HL-60 (cell line): ENCODE measurements around the gene EPYC.

Experiments used
- DNase-seq, 2 experiments: peaks; one replicate each; pipeline ENCODE4 v3.0.0-alpha.2; 2010 to 2020; ENCODE audit warnings: low read depth in 1 of 2, low spot score in 1 of 2
- H3K27ac ChIP-seq: fragments of 250-450 bp; sonication (Bioruptor Pico); replicated peaks from 2 replicates; pipeline ENCODE4 v1.5.1; 2020; ENCODE audit warnings: mild to moderate bottlenecking, moderate library complexity
- H3K27me3 ChIP-seq: fragments of 250-450 bp; sonication (Bioruptor Pico); 2 replicates; pipeline ENCODE4 v1.5.1; 2021; ENCODE audit warnings: mild to moderate bottlenecking, moderate library complexity; ENCODE audit not compliant: insufficient read depth, poor library complexity, severe bottlenecking
- H3K4me3 ChIP-seq: replicated peaks from 2 replicates; pipeline ENCODE4 v1.5.1; 2011; ENCODE audit warnings: mild to moderate bottlenecking, control low read depth, low read length; ENCODE audit not compliant: insufficient read depth
- GABPA ChIP-seq: IDR thresholded peaks from 2 replicates; pipeline ENCODE4 v1.6.1; 2012; ENCODE audit warnings: low read depth
- POLR2AphosphoS5 ChIP-seq: IDR thresholded peaks from 2 replicates; pipeline ENCODE4 v1.6.1; 2012; ENCODE audit warnings: low read depth
- SPI1 ChIP-seq: IDR thresholded peaks from 2 replicates; pipeline ENCODE4 v1.6.1; 2012; ENCODE audit warnings: low read depth, mild to moderate bottlenecking, borderline replicate concordance
- TF ChIP-seq, protein P1 (sequence below): IDR thresholded peaks from one replicate; pipeline ENCODE4 v1.5.1; 2011; ENCODE audit warnings: low read length, control low read depth, inconsistent platforms; ENCODE audit not compliant: insufficient read depth
- TF ChIP-seq, protein P2 (sequence below): IDR thresholded peaks from 2 replicates; pipeline ENCODE4 v1.6.1; 2012; ENCODE audit warnings: low read depth; ENCODE audit not compliant: insufficient replicate concordance

The EPYC gene

DNA sequence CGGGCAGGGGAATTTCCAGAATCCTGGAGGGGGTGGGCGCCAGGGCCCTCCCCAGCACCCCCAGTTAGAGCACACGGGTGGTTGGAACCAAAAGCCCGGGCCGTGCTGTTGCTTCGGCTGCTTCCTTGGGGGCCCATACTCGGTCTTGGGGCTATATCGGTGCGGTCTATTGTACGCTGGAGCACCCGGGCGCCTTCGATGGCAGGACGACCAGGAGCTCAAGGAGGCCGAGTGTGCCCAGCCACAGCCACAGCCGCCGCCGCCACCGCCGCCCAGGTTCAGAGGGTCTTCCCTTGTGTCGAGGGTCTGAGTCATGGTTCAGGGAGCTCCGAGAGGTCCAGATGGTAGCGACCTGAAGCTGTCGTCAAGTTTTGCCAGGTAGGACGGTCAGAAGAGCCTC lies 50.3 kb downstream of the EPYC start:
- no peak for DNase-seq
- Histone ChIP-seq H3K4me3 (no peak overlapping the region), H3K27ac (no peak overlapping the region), H3K27me3 (no peaks in the 10 kb centered on the region)
- TF ChIP-seq, protein P1, sequence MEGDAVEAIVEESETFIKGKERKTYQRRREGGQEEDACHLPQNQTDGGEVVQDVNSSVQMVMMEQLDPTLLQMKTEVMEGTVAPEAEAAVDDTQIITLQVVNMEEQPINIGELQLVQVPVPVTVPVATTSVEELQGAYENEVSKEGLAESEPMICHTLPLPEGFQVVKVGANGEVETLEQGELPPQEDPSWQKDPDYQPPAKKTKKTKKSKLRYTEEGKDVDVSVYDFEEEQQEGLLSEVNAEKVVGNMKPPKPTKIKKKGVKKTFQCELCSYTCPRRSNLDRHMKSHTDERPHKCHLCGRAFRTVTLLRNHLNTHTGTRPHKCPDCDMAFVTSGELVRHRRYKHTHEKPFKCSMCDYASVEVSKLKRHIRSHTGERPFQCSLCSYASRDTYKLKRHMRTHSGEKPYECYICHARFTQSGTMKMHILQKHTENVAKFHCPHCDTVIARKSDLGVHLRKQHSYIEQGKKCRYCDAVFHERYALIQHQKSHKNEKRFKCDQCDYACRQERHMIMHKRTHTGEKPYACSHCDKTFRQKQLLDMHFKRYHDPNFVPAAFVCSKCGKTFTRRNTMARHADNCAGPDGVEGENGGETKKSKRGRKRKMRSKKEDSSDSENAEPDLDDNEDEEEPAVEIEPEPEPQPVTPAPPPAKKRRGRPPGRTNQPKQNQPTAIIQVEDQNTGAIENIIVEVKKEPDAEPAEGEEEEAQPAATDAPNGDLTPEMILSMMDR = no peak
- TF ChIP-seq GABPA (no peak), SPI1 (no peak), POLR2AphosphoS5 (no peak)
- TF ChIP-seq, protein P2, sequence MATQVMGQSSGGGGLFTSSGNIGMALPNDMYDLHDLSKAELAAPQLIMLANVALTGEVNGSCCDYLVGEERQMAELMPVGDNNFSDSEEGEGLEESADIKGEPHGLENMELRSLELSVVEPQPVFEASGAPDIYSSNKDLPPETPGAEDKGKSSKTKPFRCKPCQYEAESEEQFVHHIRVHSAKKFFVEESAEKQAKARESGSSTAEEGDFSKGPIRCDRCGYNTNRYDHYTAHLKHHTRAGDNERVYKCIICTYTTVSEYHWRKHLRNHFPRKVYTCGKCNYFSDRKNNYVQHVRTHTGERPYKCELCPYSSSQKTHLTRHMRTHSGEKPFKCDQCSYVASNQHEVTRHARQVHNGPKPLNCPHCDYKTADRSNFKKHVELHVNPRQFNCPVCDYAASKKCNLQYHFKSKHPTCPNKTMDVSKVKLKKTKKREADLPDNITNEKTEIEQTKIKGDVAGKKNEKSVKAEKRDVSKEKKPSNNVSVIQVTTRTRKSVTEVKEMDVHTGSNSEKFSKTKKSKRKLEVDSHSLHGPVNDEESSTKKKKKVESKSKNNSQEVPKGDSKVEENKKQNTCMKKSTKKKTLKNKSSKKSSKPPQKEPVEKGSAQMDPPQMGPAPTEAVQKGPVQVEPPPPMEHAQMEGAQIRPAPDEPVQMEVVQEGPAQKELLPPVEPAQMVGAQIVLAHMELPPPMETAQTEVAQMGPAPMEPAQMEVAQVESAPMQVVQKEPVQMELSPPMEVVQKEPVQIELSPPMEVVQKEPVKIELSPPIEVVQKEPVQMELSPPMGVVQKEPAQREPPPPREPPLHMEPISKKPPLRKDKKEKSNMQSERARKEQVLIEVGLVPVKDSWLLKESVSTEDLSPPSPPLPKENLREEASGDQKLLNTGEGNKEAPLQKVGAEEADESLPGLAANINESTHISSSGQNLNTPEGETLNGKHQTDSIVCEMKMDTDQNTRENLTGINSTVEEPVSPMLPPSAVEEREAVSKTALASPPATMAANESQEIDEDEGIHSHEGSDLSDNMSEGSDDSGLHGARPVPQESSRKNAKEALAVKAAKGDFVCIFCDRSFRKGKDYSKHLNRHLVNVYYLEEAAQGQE = no peak

DNA sequence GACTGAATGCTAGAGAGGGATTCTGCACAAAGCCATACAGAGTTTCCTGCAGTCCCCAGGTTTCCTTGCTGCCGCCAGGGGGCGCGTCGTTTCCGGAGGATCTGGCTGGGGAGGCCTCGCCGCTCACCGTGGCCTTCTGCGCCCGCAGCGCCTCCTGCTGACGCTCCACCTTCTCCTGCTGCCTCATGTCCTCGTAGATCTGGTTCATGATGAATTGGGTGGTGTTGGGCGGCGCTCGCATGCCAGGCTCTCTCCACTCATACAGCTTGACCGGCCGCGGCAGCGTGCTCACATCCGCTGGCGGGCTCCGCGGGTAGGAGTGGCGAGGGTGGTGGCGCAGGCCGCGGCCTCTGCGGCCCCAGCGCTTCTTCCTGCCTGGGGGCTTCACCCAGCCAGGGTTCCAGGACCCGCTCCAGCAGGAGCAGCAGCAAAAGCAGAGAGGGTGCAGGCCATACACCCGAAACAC lies 50.8 kb downstream of the EPYC start:
- TF ChIP-seq POLR2AphosphoS5 (no peak), SPI1 (no peak)
- TF ChIP-seq, protein P1 = no peak
- TF ChIP-seq, protein P2 = no peak
- no peak for DNase-seq
- Histone ChIP-seq H3K27me3 (no peaks in the 10 kb centered on the region), H3K27ac (no peak overlapping the region), H3K4me3 (no peak overlapping the region)

DNA sequence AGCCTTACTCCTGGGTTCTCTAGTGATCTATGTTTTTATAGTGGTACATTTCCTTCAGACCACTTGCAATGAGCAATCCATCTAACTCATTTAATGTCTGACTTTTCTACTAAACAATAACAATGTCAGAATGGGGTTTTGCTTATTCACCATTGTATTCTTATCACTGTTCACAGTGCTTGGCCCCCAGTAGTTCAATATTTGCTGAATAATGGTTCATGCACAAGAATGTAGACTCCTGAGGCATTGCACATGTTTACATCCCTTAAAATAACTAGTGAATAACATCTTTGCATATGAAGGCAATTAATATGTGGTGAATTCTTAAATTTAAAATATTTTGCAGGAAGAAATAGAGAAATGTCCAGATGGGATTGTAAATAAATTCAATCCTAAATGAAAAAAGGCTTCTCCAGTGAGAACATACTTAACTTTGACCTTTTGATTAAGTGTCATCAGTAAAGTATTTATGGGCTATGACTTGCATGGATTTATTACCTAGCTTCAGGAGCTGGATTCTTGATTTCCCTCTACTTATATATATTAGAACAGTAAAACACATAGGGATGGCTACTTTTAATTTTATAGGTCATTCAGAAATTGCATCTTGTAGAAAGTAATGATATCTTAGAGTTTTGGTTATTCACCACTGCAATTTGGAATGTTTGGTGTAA lies 53.2 kb downstream of the EPYC start:
- TF ChIP-seq, protein P1 = no peak
- TF ChIP-seq GABPA (no peak), SPI1 (no peak), POLR2AphosphoS5 (no peak)
- Histone ChIP-seq H3K27ac (no peak overlapping the region), H3K4me3 (no peak overlapping the region), H3K27me3 (no peaks in the 10 kb centered on the region)
- DNase-seq = no peak

DNA sequence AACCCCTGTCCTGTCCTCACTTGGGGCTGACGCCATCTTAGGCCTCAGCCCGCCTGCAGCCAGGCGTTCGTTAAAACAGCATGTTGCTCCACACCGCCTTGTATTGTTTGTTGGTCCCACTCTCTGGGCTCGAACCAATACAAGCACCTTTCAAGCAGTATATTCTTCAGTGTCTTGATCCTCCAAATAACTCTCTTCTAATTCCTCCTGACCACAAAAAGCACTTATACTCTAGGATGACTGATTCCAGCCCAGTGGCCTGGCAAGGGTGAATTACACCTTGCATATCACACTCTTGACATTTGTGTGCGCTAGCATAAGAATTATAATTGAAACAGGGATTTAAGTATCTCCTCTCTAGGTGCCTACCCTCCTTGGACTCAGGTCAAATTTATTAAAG lies 56.9 kb downstream of the EPYC start:
- no peak for DNase-seq
- H3K27me3 ChIP-seq = no peaks in the 10 kb centered on the region
- no peak overlapping the region for H3K4me3 ChIP-seq
- H3K27ac ChIP-seq = no peak overlapping the region
- TF ChIP-seq, protein P1 = no peak
- TF ChIP-seq GABPA = no peak
- no peak for TF ChIP-seq SPI1
